Hypothalamus (tissue), 51 donors: ENCODE data around the gene GIGYF2.
A peak's percentile ranks its signal among the peaks of the same experiment; 100 is the strongest.
"Not testable (repeated sequence)": the region's sequence is repeated elsewhere in the genome, so short reads cannot be mapped to it uniquely, and the experiment has no call there.

ENCODE experiments used
- DNase-seq, 51 donors: peaks; one replicate each; lab custom pipeline; 2025; lab: John Stamatoyannopoulos, UW

Gene GIGYF2

DNA sequence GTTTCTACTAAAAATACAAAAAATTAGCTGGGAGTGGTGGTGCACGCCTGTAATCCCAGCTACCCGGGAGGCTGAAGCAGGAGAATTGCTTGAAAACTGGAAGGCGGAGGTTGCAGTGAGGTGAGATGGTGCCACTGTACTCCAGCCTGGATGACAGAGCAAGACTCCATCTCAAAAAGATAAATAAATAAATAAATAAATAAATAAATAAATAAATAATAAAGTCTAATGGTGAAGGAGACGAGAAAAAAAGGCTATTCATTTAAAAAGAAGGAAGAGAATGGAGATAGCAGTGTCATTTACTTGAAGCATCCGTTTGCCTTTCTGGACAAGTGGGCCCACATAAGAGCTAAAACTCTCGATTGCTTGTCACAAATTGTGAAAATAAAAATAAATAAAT lies 11.7 kb upstream of the GIGYF2 start:
- not testable (repeated sequence) for DNase-seq

DNA sequence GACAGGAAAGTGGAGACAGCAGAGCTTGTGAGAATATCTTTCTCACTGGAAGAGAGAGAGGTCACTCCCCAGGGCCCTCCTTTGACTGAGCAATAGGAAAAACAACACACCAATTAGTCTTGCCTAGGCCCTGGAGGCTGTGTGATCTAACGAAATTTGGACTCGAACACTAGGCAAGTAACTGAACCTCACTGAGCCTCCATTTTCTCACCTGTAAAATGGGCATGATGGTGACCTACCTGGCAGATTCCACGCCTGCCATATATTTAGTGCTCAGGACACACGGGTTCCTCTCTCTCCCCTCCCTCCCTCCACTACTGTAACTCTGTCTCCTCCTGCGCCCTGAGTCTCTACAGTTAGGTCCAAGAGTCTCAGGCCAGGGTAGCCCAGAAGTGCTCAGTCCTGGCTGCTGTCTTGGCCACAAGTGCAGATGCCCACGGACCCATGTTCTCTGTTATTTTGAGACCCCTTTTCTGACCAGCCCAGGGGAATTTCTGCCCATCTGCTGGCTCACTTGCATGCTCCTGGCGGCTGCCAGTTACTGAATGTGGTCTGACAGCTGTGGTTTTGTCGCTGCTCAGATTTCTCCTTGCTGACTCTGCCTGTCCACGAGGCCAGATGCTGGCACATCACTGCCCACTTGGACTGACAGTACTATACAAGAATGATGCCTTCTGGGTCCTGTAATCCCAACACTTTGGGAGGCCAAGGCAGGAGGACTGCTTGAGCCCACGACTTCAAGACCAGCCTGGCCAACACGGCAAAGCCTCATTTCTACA lies 9.6 kb upstream of the GIGYF2 start:
- no peak for DNase-seq

DNA sequence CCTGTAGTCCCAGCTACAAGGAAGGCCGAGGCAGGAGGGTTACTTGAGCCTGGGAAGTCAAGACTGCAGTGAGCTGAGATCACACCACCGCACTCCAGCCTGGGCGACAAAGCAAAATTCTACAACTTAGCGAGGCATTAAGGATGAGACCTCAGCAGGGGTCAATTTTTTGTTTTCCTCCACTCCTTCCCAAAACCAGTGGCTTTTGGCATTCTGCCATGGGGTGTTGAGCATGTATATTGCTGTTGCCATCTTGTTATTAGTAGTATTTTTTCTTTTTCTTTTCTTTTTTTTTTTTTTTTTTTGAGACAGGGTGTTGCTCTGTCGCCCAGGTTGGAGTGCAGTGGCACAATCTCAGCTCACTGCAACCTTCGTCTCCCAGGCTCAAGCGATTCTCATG lies 8.9 kb upstream of the GIGYF2 start:
- DNase-seq = no peak

DNA sequence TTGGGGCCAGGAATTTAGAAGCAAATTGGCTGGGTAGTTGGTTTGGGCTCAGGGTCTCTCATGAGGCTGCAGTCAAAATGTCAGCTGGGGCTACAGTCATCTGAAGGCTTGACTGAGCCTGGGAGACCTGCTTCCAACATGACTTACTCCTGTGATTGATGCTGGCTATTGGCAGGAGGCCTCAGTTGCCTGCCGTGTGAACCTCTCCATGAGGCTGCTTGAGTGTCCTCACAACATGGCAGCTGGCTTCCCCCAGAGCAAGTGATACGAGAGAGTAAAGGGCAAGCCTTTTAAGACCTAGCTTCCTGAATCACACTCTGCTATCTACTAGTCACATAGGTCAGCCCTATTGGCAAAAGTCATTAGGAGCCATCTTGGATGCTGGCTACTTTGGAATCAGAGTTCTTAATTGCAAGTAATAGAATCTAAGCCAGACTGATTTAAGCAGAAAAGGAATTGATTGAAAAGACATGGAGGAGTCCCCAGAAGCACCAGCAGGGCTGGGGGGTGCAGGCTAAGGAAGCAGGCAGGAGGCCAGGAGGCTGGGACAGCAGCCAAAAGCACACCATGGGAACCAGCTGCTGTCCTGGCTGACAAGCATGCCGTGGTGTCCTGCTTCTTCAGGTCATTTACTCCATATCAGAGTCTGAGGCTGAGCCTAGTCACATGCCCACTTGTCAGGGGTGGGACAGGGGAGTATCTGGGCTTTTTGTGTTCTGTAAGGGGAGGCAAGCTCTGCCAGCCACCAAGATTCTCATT lies 7.8 kb upstream of the GIGYF2 start:
- DNase-seq = peak in 33 of 51 donors; percentile 9 to 82 (median 48)

DNA sequence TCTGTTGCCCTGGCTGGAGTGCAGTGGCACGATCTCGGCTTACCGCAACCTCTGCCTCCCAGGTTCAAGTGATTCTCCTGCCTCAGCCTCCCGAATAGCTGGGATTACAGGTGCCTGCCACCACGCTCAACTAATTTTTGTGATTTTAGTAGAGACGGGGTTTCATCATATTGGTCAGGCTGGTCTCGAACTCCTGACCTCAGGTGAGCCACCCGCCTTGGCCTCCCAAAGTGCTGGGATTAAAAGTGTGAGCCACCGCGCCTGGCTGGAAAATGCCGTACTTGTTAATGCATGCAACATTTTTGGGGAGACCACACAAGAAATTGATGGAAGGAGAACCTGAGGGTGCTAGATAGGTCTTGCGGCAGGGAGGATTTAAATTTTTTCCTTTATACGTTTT lies 6.0 kb upstream of the GIGYF2 start:
- not testable (repeated sequence) for DNase-seq

DNA sequence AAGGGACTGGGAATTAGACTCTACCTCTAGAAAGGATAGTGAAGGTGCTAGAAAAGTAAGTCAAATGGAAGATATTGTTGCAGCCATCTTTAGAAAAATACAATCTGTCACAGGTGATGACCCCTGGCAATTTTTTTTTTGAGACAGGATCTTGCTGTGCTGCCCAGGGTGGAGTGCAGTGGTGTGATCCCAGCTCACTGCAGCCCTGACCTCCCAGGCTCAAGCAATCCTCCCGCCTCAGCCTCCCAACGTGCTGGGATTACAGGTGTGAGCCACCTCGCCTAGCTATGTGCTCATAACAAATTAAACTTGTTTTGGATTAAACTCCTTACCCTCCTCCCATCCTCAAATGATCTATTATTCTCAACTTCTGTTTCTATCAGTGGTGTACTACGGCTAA lies 3.8 kb upstream of the GIGYF2 start:
- no peak for DNase-seq

DNA sequence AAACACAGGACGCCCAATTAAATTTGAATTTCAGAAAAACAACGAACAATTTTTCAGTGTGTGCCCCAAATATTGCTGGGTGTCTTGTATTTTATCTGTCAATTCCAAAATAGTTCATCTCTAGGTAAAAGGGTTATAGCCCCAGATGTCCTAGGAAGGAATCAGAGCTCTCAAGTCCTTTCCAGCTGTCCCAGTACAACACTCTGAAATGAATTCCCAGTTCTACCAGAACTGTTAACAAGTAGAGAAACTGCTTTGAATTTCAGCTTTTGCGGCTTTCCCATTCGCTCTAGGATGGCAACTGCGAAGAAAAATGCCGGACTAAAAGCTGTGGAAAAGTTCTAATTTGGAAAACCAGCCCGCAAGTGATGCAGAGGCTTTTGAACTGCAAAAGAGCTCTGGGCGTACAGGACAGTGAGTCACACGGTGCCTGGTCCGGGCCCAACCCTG lies 497 bp upstream of the GIGYF2 start:
- no peak for DNase-seq

DNA sequence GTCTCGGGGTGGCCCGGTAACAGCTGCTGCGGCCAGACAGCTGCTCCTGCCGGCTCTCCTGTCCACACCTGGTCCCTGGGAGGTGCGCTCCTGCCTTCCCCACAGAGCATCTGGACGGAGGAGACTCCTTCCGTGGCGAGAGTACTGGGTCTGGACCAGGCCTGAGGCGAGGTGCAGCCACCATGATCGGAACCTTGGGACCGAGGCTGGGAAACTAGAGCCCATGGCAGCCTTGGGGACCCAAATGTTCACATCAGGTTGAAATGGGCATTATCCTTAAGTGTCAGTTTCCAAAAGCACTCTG lies 628 bp downstream of the GIGYF2 start:
- peak in 6 of 51 donors; percentile 18 to 60 (median 44) for DNase-seq

DNA sequence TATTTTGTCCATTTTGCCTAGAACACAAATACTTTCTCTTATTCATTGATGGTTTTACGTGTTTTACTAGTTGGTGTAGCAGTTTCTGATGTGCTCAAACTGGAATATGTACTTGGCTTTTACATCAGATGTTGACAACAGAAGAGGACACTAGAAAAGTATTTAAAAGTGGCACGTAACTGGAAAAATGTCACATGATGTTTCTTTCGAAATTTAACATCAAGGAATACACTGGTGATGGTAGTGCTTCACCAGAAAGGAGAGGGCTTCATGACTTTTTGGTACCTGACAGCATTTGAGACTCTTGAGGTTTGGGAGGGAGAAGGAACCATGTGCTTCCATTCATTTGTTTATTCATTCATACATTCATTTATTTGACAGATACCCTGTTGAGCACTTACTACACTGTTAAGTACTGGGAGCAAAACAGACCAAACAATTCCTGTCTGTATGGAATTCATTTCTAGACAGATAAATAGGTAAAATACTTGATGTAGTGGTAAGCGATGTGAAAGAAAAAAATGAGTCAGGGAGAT lies 1.5 kb downstream of the GIGYF2 start:
- DNase-seq = no peak

DNA sequence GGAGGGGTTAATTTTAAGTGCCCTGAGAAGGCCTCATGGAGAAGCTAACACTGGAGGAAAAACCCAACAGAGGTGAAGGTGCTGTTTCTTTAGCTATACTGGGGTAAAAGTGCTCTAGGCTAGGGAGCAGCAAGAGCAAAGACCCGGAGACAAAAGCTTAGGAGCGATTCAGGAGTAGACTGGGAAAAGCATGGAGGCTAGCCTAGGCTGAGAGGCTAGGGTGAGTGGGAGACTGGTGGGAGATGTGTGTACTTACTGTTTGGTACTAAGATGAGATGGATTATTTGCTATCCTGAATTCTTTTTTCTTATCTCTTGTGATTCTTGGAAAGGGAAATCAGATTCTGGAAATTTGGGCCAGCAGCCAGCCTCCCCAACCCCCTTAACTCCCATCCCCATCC lies 2.0 kb downstream of the GIGYF2 start:
- no peak for DNase-seq

DNA sequence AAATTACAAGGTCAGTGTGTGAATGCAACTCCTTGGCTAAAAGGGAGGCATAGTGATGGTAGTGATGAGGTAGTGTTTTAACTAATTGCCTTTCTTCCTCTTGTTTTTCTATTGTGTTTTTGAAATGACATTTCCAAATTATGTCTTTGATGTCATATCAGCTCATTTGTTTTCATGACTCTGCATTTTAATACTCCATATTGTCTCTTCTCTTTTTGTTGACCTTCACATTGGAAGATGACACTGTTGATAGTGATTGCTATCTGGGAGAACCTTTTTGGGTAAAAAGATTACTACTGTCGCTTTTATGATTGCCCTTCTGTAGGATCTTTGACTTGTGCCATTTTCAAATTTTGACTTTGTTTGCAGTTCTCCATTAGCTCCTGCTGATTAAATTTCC lies 3.0 kb downstream of the GIGYF2 start:
- DNase-seq = no peak

DNA sequence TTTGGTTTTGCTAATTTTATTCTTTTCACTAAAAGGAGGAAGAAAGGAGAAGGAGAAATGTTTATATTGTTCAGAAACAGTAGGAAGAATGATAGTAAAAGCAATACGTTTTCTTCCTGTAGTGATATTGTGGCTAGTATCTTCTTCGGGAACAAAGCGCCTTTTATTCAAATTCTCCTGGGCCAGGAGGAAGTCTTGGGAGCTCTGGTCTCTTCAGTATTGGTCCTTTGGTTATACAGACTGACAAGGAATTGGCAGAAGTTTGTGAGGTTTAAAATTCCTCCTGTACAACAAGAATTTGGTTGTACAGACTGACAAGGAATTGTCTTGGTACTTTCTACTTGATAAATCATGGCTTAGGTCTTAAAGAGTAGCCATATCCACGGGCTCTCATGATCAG lies 9.9 kb downstream of the GIGYF2 start:
- no peak for DNase-seq

DNA sequence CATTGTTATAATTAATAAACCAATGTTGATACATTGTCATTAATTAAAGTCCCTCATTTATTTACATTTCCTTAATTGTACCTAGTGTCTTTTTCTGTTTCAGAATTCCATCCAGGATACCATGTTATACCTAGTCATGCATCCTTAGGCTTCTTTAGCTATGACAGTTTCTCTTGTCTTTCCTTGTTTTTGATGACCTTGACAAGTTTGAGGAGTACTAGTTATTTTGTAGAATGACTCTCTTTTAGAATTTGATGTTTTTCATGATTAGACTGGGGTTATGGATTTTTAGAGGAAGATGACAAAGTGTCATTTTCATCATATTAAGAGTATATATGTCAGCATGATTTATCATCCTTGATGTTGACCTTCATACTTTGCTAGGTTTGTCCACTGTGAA lies 16.4 kb downstream of the GIGYF2 start:
- DNase-seq = no peak

DNA sequence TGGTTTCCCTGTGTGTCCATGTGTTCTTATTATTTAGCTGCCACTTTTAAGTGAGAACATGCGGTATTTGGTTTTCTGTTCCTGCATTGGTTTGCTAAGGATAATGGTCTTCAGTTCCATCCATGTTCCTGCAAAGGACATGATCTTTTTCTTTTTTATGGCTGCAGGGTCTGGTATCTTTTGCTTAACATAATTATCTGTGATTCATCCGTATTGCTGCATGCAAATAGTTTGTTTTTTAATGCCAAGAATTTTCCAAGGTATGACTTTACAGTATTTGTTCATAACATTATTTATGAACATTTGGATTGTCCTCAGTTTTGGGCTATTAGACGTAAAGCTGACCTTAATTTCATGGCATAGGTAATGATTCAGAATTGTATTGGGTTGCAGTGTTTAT lies 17.8 kb downstream of the GIGYF2 start:
- DNase-seq = no peak

DNA sequence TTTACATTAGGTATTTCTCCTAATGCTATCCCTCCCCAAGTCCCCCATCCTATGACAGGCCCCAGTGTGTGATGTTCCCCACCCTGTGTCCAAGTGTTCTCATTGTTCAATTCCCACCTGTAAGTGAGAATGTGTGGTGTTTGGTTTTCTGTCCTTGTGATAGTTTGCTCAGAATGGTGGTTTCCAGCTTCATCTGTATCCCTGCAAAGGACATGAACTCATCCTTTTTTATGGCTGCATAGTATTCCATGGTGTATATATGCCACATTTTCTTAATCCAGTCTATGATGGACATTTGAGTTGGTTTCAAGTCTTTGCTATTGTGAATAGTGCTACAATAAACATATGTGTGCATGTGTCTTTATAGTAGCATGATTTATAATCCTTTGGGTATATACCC lies 22.9 kb downstream of the GIGYF2 start:
- not testable (repeated sequence) for DNase-seq

DNA sequence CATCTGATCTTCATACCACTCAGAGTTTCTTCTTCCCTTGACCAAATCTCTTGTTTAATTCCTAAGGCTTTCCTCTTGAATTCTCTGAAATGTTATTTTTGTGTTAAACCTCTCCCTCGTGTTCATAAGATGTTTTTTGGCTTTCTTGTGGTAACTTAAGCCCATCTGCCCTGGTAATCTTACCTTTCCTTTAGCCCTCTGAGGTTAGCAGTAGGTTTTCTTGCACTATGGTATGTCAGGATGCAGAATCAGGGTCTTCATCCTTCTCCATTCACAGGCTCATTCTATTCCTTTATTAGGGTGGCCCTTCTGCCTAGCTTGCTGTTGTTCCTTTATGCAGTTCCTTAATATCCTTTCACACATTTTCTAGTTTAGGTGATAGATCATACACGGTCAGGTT lies 24.1 kb downstream of the GIGYF2 start:
- no peak for DNase-seq

DNA sequence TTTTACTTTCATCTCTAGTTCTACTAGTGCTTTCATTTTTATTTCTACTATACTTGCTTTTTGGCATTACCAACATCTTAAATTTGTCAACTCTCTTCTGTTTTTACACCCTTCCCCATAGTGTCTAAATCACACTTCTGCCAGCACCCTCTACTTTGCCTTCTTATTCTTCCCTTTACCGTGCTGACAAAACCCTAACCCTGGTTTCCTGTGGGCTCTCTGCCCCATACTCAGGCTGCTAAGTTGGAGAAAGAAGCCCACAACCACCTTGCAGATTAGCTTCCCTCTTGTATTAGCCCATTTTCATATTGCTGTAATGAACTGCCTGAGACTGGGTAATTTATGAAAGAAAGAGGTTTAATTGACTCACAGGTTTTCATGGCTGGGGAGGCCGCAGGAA lies 24.8 kb downstream of the GIGYF2 start:
- DNase-seq = no peak

DNA sequence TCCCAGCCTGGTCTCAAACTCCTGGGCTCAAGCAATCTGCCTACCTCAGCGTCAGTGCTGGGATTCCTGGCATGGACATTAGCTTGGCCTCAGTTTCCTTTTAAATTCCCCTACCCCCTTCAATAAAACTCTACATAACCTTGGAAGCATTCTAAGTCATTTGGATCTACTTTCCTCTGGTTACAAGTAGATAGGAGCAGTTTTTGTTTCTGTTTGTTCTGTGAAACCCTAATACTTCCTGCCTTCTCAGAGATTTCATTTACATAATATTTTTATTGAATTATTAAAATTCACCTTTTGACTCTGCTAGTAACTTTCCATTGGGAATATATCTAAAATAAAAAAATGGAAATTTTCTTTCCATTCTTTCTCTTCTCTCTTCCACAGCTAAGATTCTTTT lies 25.9 kb downstream of the GIGYF2 start:
- no peak for DNase-seq

DNA sequence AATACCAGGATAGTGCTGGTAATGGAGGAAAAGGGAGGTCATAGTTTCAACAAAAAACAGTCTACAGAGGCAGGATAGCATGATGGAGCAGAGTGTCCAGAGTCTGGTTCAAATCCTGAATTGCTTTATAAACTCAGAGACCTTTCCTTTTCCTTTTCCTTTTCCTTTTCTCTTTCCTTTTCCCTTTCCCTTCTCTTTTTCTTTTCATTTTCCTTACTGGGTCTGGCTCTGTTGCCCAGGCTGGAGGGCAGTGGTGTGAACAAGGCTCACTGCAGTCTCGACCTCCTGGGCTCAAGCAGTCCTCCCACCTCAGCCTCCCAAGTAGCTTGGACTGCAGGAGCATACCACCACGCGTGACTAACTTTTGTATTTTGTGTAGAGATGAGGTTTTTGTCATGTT lies 31.7 kb downstream of the GIGYF2 start:
- no peak for DNase-seq

DNA sequence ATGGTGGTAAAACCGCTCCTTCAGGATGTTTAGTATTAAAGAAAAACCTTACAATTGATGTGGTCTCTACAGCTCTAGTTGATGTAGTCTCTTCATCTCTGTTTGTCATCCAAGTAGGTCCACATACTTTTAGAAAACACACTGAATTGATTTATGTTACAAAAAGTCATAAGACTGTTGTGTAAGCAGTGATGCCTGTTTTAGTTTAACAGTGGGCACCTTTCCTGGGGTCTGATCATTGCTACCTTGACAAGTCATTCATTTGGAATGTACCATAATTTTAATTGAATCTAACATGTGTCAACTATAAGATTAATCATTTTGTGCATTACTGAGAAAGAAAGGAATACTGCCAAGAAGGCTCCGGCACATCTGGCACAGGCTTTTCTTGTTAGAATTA lies 34.3 kb downstream of the GIGYF2 start:
- no peak for DNase-seq

DNA sequence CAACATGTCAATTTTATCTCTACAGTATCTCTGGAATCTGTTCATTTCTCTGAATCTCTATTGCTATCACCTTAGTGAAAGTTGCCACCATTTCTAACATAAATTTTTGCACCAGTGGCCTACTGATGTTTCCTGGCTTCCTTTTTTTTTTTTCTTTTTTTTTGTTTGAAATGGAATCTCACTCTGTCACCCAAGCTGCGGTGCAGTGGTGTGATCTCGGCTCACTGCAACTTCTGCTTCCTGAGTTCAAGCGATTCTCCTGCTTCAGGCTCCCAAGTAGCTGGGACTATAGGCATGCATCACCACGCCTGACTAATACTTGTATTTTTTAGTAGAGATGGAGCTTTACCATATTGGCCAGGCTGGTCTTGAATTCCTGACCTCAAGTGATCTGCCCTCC lies 44.2 kb downstream of the GIGYF2 start:
- no peak for DNase-seq

DNA sequence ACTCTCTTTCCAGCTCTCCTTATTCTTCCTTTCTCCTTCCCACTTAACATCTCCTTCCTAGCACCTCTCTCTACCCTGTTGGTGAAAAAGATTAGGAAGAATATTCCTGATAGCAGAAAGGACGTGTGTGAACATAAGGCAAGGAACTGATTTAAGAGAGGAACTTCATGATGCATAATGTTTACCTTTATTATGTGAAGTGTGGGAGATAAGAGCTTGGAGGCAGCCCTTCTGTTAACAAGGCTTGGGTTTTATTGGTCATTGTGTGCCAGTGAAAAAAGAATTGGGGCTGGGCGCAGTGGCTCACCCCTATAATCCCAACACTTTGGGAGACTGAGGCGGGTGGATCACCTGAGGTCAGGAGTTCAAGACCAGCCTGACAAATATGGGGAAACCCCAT lies 44.8 kb downstream of the GIGYF2 start:
- no peak for DNase-seq
